DMS79 (cell line): Measurements from ENCODE around the gene KRT35.

Source experiments
- DNase-seq: peaks from one replicate; lab custom pipeline; 2025; lab: John Stamatoyannopoulos, UW

The KRT35 gene

DNA sequence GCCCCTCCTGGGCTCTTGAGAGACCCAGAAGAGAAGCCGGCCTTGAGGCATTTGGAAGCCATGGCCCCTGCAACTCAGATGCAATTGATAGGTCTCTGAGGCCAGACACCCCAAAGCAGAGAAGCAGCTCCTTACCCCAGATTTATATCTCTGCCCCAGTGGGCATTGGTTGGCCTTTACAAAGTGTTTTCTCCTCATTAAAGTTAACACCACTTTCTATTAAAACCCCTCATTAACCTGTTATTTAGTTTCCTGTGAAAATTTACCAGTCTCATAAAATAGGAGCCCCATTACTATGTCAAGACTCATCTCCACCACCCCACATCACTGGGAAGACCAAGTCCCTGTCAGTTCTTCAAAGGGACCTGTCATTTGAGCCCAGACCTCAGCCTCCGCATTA is at the start of gene KRT35:
Gene KRT35, minus strand, starts transcription at position 116 of the 400 bp plus-strand sequence. Its CDS starts 54 bp downstream, at position 62.
- DNase-seq = no peak

GRCh38 chr17:41530062-41531048 is 49.4 kb upstream of the KRT35 start:
- no peak for DNase-seq

GRCh38 chr17:41529491-41529915 is 48.6 kb upstream of the KRT35 start:
- DNase-seq = no peak

- peak; percentile 16 for DNase-seq
Observed at GRCh38 chr17:41528959-41529353, 48.0 kb upstream of the KRT35 start.

- DNase-seq = no peak
Observed at GRCh38 chr17:41527063-41528023, 46.4 kb upstream of the KRT35 start.

- DNase-seq = no peak
Observed at GRCh38 chr17:41524261-41524660, 43.3 kb upstream of the KRT35 start.

DNA sequence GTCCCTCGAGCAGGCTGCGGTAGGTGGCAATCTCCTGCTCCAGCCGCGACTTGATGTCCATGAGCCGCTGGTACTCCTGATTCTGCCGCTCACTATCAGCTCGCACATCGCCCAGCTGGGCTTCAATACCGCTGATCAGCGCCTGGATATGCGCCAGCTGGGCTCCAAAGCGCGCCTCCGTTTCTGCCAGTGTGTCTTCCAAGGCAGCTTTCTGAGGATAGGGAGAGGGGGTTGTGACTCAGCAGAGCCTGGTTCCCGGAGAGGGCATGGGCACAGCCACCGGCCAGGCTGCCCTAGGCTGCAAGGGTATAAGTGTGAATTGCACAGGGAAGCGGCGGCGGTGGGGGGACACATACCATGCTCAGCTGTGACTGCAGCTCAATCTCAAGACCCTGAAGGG is 42.8 kb upstream of the KRT35 start:
- DNase-seq = no peak

DNA sequence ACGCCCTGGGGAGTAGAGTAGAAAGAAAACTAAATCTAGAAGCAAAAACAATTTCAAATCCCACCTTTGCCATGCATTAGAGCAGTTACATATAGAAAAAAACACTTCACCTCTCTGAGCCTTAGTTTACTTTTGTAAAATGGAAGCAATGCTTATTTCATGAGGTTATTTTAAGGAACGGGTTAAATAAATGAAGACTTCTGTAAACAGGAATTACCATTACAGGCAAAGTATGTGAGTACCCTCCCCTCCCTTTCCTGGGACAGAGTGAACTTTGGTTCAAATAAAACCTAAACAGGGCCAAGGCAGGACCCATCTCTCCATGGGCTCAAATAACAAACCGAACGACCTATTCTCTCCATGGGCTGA is 42.3 kb upstream of the KRT35 start:
- no peak for DNase-seq

DNA sequence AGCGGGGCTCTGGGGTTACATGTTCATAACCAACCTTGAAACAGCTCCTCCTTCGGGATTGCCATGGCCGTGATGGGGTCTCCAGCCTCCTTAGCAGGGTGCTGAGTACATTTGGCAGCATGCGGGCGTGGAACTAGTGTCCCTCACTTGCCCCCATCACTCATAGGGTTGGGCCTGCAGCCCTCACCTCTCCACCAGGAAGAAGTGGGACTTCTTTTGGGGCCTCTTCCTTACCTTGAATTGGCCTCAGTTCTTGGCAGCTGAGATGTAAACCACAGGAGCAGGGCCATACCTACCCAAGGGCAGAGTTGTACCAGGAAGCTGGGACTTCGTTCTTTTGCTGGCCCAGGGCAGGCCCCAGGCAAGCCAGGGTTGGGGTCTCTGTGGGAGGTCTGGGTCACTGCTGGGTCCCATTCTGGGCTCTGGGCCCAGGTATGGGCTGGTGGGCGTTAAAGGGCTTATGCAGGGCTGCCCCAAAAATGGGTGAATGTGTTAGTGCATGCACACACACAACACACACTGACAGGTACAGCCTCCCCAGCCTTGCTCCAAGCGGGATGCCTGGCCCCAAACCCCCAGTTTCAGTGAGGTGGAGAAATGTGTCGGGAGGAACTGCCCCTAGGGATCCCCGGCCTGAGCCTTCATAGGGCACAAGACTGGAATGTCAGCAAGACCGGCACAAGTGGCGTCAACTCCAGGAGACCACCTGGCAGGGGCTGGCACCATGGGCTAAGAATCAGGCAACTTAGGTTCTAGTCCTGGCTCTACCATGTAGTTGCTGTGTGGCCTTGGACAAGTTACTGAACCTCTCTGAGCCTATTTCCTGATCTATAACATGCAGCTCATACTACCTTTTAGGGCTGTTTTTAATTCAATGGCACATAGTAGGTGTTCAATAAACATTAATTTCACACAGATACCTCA is 41.6 kb upstream of the KRT35 start:
- no peak for DNase-seq

GRCh38 chr17:41521574-41522261 is 40.8 kb upstream of the KRT35 start:
- no peak for DNase-seq

- peak; percentile 87 for DNase-seq
Observed at GRCh38 chr17:41520821-41521521, 40.0 kb upstream of the KRT35 start.

DNA sequence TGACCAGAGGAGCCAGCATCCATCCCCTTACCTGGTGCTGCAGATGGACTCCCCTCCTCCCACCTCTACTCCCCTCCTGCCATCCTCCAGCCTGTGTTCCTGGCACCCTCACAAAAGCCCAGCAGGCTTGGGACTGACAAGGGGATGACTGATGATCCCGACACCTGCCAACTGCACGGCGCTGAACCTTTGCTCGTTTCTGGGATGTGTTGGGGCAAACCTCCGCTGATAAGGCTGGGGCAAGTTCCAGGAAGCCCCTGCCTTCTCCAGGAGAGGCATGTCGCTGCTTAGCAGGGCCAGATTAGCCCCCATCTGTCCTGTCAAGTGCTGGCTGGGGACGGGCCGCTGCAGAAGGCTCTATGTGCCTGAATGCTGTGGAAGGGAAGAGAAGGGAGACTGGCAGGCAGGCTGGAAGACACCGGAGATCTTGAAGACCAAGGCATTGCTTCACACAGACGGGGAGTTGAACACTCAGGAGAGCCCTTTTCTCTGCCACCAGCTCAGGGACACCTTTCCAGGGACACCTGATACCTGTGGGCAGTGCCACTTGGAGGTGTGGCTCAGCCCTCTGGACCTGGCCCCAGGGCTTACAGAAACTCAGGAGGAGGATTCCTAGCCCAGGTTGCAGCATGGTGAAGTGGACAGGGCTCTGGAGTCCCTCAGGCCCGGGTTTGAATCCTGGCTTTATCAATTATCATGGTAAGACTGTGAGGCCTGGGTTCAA is 38.7 kb upstream of the KRT35 start:
- DNase-seq = peak; percentile 81

DNA sequence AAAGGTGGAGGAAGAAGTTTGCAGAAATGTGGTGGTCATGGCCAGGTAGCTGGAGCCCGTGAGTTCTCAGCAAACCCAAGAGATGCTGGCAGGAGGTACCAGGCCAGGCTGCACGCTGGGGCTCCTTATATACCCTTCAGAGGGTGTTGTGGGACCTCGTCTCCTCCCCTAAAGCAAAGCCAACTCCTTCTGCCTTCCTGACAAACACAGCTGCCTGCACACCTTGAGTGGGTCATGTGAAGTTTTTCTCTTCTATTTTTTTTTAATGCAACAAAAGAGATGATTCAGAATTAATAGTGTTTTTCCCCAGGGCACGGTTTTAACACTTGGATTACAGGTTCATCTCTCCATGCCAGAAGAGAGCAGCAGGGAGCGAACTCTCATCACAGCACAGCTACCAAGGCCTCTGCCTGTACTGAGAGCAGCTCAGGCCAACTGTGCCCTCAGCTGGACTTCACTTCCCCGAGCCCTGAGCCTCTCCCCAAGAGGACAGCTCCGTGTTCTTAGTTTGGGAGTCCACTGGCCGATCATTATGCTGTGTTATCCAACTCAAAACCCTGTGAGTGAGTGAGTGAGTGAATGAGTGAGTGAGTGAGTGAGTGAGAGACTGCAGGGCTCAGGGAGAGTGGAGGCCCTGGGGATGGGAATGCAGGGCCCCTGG is 38.0 kb upstream of the KRT35 start, which contains the start of gene KRT15:
Gene KRT15, minus strand, starts transcription at position 102 of the 661 bp plus-strand sequence. Its CDS starts 63 bp downstream, at position 39.
- peak; percentile 85 for DNase-seq

GRCh38 chr17:41518031-41518430 is 37.1 kb upstream of the KRT35 start:
- no peak for DNase-seq

DNA sequence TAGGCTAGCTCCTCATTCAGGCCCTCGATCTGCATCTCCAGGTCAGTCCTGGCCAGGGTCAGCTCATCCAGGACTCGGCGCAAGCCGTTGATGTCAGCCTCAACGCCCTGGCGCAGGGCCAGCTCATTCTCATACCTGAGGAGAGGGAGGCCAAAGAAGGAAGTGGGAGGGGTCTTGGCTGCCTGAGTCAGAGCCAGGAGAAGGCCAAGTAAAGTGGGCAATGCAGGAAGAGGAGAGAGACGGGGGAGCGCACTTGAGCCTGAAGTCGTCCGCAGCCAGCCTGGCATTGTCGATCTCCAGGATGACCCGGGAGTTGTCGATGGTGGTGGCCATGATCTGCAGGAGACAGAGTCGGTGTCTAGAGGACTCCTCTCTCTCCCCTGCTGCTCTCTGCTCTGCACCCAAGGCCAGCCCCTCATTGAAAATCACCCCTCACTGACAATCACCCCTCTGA is 35.9 kb upstream of the KRT35 start:
- DNase-seq = no peak

- no peak for DNase-seq
Observed at GRCh38 chr17:41516147-41516829, 35.3 kb upstream of the KRT35 start.

DNA sequence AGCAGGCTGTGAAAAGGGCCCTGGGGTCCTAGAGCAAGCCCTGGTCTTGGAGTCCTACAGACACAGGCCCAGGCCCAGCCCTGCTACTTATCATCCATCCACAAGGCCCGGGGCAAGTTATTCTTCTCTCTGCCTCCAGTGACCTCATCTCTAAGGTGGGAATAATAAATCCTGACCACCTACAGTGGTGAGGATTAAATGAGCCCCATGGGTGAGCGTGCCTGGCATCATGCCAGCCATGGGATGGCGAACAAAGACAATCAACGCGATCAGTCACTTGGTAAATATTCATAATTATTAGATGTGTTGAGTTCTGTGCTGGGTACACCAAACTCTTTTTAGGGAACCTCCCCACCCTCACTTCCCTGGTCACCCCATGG is 32.2 kb upstream of the KRT35 start:
- DNase-seq = no peak

GRCh38 chr17:41512546-41513167 is 31.7 kb upstream of the KRT35 start:
- no peak for DNase-seq
